HCT116 (cell line): ENCODE results near the gene TMEM139. TPM values are rescaled to one million over a fixed set of nuclear protein-coding genes. Genes with fewer than 3 reads are reported as not detected.

Experiments used
- ATAC-seq: fragments of 200-7000 bp; cut with Tn5 transposase; 2 replicates; pipeline ENCODE4 v1.9.1; 2020; ENCODE audit warnings: mild to moderate bottlenecking, moderate library complexity
- BruUV-seq: library from RNA; stranded (reverse); fragments of 400-500 nt; replicated peaks from 2 replicates; lab custom pipeline; 2021; lab: Mats Ljungman, UMichigan
- CTCF ChIA-PET: fragments of 300-600 bp; sonication (Branson Sonifier 250); formaldehyde crosslinking; loops from one replicate; lab custom pipeline; 2021; ENCODE audit warnings: antibody characterized with exemption; lab: Charles Lee
- POLR2A ChIA-PET: fragments of 300-600, 350-600 bp; sonication (Branson Sonifier 250); formaldehyde crosslinking; loops from one replicate; lab custom pipeline; 2021; ENCODE audit warnings: antibody characterized with exemption; lab: Charles Lee
- RAD21 ChIA-PET, 2 experiments: fragments of 300-600 bp; sonication (Branson Sonifier 250); formaldehyde crosslinking; loops; one replicate each; lab custom pipeline; 2023; ENCODE audit warnings: low total read pairs in 2 of 2; ENCODE audit not compliant: uncharacterized antibody in 2 of 2, unreplicated experiment in 2 of 2, low non-redundant PET in 1 of 2; lab: Charles Lee
- DNase-seq: peaks from one replicate; pipeline ENCODE4 v3.0.0-alpha.2; 2010; ENCODE audit warnings: low read depth, low spot score
- H2AFZ ChIP-seq: fragments of 200-600 bp; shearing (Covaris generic), sonication (generic); 2 replicates; pipeline ENCODE4 v1.6.1; 2017; ENCODE audit warnings: low read depth, mixed run types, mixed read lengths, antibody characterized with exemption, low read length; ENCODE audit not compliant: poor library complexity, severe bottlenecking
- H3K27ac ChIP-seq: 2 replicates; pipeline ENCODE4 v1.5.1; 2012; ENCODE audit warnings: low read depth, low read length
- H3K27me3 ChIP-seq: fragments of 200-600 bp; sonication (generic); 2 replicates; pipeline ENCODE4 v1.6.1; 2016; ENCODE audit warnings: mixed run types, low read length, mixed read lengths; ENCODE audit not compliant: insufficient read depth
- H3K36me3 ChIP-seq, 2 experiments: fragments of 200-500 bp in 1 of 2; fragments of 200-600 bp in 1 of 2; sonication (Bioruptor generic) in 1 of 2; sonication (generic) in 1 of 2; 2 replicates each; pipeline versions ENCODE4 v1.5.1 to v1.6.1; 2014 to 2016; ENCODE audit warnings: low read length in 2 of 2, inconsistent platforms in 1 of 2, mixed read lengths in 1 of 2, mixed run types in 1 of 2; ENCODE audit not compliant: insufficient read depth in 2 of 2, control insufficient read depth in 1 of 2
- H3K4me1 ChIP-seq, 2 experiments: fragments of 200-600 bp in 1 of 2; sonication (generic) in 1 of 2; 2 replicates each; pipeline versions ENCODE4 v1.5.1 to v1.6.1; 2012 to 2017; ENCODE audit warnings: low read length in 2 of 2, inconsistent platforms in 1 of 2, mild to moderate bottlenecking in 1 of 2, mixed read lengths in 1 of 2, mixed run types in 1 of 2, moderate library complexity in 1 of 2; ENCODE audit not compliant: insufficient read depth in 2 of 2, control insufficient read depth in 1 of 2
- H3K4me2 ChIP-seq: fragments of 200-600 bp; sonication (generic); 2 replicates; pipeline ENCODE4 v1.6.1; 2017; ENCODE audit warnings: mixed run types, low read length, mixed read lengths
- H3K4me3 ChIP-seq, 2 experiments: fragments of 200-600 bp in 1 of 2; sonication (generic) in 1 of 2; replicated peaks in 1 of 2; 2 replicates each; pipeline ENCODE4 v1.5.1; 2011 to 2016; ENCODE audit warnings: low read length in 2 of 2, control low read depth in 1 of 2, low read depth in 1 of 2, mild to moderate bottlenecking in 1 of 2, mixed read lengths in 1 of 2, mixed run types in 1 of 2
- H3K79me2 ChIP-seq: fragments of 200-600 bp; sonication (generic); 2 replicates; pipeline ENCODE4 v1.6.1; 2017; ENCODE audit warnings: mild to moderate bottlenecking, mixed run types, low read length, moderate library complexity, mixed read lengths; ENCODE audit not compliant: insufficient read depth
- H3K9ac ChIP-seq: fragments of 200-600 bp; sonication (generic); 2 replicates; pipeline ENCODE4 v1.6.1; 2016; ENCODE audit warnings: low read length, mixed read lengths
- H3K9me2 ChIP-seq: fragments of 200-600 bp; sonication (generic), shearing (Covaris generic); 2 replicates; pipeline ENCODE4 v1.6.1; 2017; ENCODE audit warnings: mixed run types, mild to moderate bottlenecking, moderate library complexity; ENCODE audit not compliant: insufficient read depth
- H3K9me3 ChIP-seq, 2 experiments: fragments of 200-500 bp in 1 of 2; fragments of 200-600 bp in 1 of 2; sonication (Bioruptor generic) in 1 of 2; sonication (generic) in 1 of 2; 2 replicates each; pipeline ENCODE4 v1.6.1; 2014 to 2017; ENCODE audit warnings: low read length in 2 of 2, mixed read lengths in 2 of 2, inconsistent platforms in 1 of 2, low read depth in 1 of 2, mild to moderate bottlenecking in 1 of 2, mixed run types in 1 of 2, moderate library complexity in 1 of 2; ENCODE audit not compliant: control insufficient read depth in 1 of 2, insufficient read depth in 1 of 2
- H4K20me1 ChIP-seq: fragments of 200-600 bp; sonication (generic), shearing (Covaris generic); 2 replicates; pipeline ENCODE4 v1.6.1; 2017; ENCODE audit warnings: mixed run types, mild to moderate bottlenecking, moderate library complexity; ENCODE audit not compliant: insufficient read depth
- ATF3 ChIP-seq: IDR thresholded peaks from 2 replicates; pipeline ENCODE4 v1.6.1; 2012
- CEBPB ChIP-seq: IDR thresholded peaks from 2 replicates; pipeline ENCODE4 v1.6.1; 2012; ENCODE audit warnings: low read depth
- CTCF ChIP-seq, 3 experiments: fragments of 200-600 bp in 1 of 3; sonication (generic) in 1 of 3; IDR thresholded peaks in 2 of 3; conservative IDR thresholded peaks in 1 of 3; 2 replicates each; pipeline ENCODE4 v1.5.1; 2012 to 2017; ENCODE audit warnings: low read depth in 2 of 3, low read length in 2 of 3, antibody characterized with exemption in 1 of 3, borderline replicate concordance in 1 of 3, control low read depth in 1 of 3, mild to moderate bottlenecking in 1 of 3, mixed read lengths in 1 of 3, mixed run types in 1 of 3, moderate library complexity in 1 of 3; ENCODE audit not compliant: insufficient read depth in 1 of 3
- EZH2 ChIP-seq: fragments of 200-600 bp; sonication (generic); IDR thresholded peaks from 2 replicates; pipeline ENCODE4 v1.6.1; 2017; ENCODE audit warnings: antibody characterized with exemption, mixed run types
- POLR2A ChIP-seq: IDR thresholded peaks from 2 replicates; pipeline ENCODE4 v1.7.0; 2011; ENCODE audit warnings: borderline replicate concordance; ENCODE audit not compliant: insufficient read depth, insufficient read length; ENCODE audit errors: extremely low read depth
- SIN3A ChIP-seq: IDR thresholded peaks from 2 replicates; pipeline ENCODE4 v1.6.1; 2012; ENCODE audit warnings: low read depth
- intact Hi-C: fragments of 100-400 bp; cut with micrococcal nuclease; formaldehyde crosslinking; loops from 2 replicates; pipeline ENCODE4 v1.10.0; 2022
- total RNA-seq: library from RNA; stranded (reverse); gene quantifications from one replicate; pipeline ENCODE4 v1.2.1, GENCODE V29; 2021; ENCODE audit not compliant: unreplicated experiment

The TMEM139 gene
- total RNA-seq, 1 experiment from 2014 or later = 9.9 TPM

- no peak for ATAC-seq
- intact Hi-C loops = no loop called here
- Histone ChIP-seq H3K36me3 (peaks cover under 1 to 3% of the 10 kb centered on the region in 2 experiments; a peak in 2 of 4 replicates), H3K9me3 (no peaks in the 10 kb centered on the region), H3K27ac (no peak overlapping the region), H2AFZ (no peak overlapping the region), H3K4me1 (no peaks in the 10 kb centered on the region), H3K4me3 (no peak overlapping the region), H3K79me2 (no peaks in the 10 kb centered on the region), H4K20me1 (no peaks in the 10 kb centered on the region), H3K9me2 (no peaks in the 10 kb centered on the region), H3K4me2 (no peak overlapping the region), H3K27me3 (no peaks in the 10 kb centered on the region), H3K9ac (no peak overlapping the region)
- RAD21 ChIA-PET = no interaction called here
- BruUV-seq = no TSS peak
- POLR2A ChIA-PET = interaction anchor here (1.0 kb wide), 1 partner anchor 9 kb away, joined by 5 read pairs; the partner anchor contains the start of gene GSTK1
- DNase-seq = no peak
- CTCF ChIA-PET = no interaction called here
- TF ChIP-seq CTCF (IDR thresholded peaks at IDR 0.05 in 2 of 3, conservative IDR thresholded peaks at IDR 0.05 in 1 of 3; ENCODE audit: borderline replicate concordance in 1 of 3, insufficient read depth in 1 of 3, low read depth in 2 of 3, low read length in 2 of 3) (no peak), CEBPB (no peak), POLR2A (no peak), ATF3 (no peak), EZH2 (no peak), SIN3A (no peak)
Measured at GRCh38 chr7:143272871-143273270, 11.9 kb upstream of the TMEM139 start.
